ENCODE results near the gene HCN2. TPM values are rescaled to one million over a fixed set of nuclear protein-coding genes. Genes with fewer than 3 reads are reported as not detected.
"Not testable (repeated sequence)": the region's sequence is repeated elsewhere in the genome, so short reads cannot be mapped to it uniquely, and the experiment has no call there.

The HCN2 gene
- total RNA-seq, 1 donor from 2014 or later, result not detected

- DNase-seq (ENCODE audit: low read depth), result no peak
- no peak overlapping the region for H3K4me3 ChIP-seq (ENCODE audit: low read depth, low read length)
- TF ChIP-seq CTCF (conservative IDR thresholded peaks at IDR 0.05; ENCODE audit: low read depth, low read length), result no peak
Measured at GRCh38 chr19:601310-601709, 11.6 kb downstream of the HCN2 start.

- no peak overlapping the region for H3K4me3 ChIP-seq (ENCODE audit: low read depth, low read length)
- DNase-seq (ENCODE audit: low read depth), result no peak
- TF ChIP-seq CTCF (conservative IDR thresholded peaks at IDR 0.05; ENCODE audit: low read depth, low read length), result no peak
Measured at GRCh38 chr19:601790-602189, 12.1 kb downstream of the HCN2 start.

GRCh38 chr19:602391-603301 lies 13.0 kb downstream of the HCN2 start:
- DNase-seq (ENCODE audit: low read depth), result no peak
- no peak overlapping the region for H3K4me3 ChIP-seq (ENCODE audit: low read depth, low read length)
- no peak for TF ChIP-seq CTCF (conservative IDR thresholded peaks at IDR 0.05; ENCODE audit: low read depth, low read length)

- DNase-seq (ENCODE audit: low read depth); H3K4me3 ChIP-seq (ENCODE audit: low read depth, low read length): not testable (repeated sequence)
Measured at GRCh38 chr19:603302-603639, 13.6 kb downstream of the HCN2 start.

- DNase-seq (ENCODE audit: low read depth); H3K4me3 ChIP-seq (ENCODE audit: low read depth, low read length): not testable (repeated sequence)
Measured at GRCh38 chr19:603779-604178, 14.1 kb downstream of the HCN2 start.

GRCh38 chr19:604355-604754 lies 14.7 kb downstream of the HCN2 start:
- TF ChIP-seq CTCF (conservative IDR thresholded peaks at IDR 0.05; ENCODE audit: low read depth, low read length), result no peak
- no peak overlapping the region for H3K4me3 ChIP-seq (ENCODE audit: low read depth, low read length)
- no peak for DNase-seq (ENCODE audit: low read depth)

GRCh38 chr19:605061-605971 lies 15.6 kb downstream of the HCN2 start:
- not testable (repeated sequence) for DNase-seq (ENCODE audit: low read depth); H3K4me3 ChIP-seq (ENCODE audit: low read depth, low read length)

- no peak for DNase-seq (ENCODE audit: low read depth)
- no peak overlapping the region for H3K4me3 ChIP-seq (ENCODE audit: low read depth, low read length)
- no peak for TF ChIP-seq CTCF (conservative IDR thresholded peaks at IDR 0.05; ENCODE audit: low read depth, low read length)
Measured at GRCh38 chr19:607301-608154, 17.8 kb downstream of the HCN2 start.
